GM12878 (cell line): ENCODE measurements around the gene KRT75. TPM values are rescaled to one million over a fixed set of nuclear protein-coding genes. Genes with fewer than 3 reads are reported as not detected.

ENCODE experiments used
- ATAC-seq: fragments of 200-7000 bp; cut with Tn5 transposase; 3 replicates; pipeline ENCODE4 v1.9.1; 2020; ENCODE audit warnings: mild to moderate bottlenecking, moderate library complexity
- BruUV-seq: library from RNA; stranded (reverse); fragments of 400-500 nt; replicated peaks from 2 replicates; lab custom pipeline; 2021; lab: Mats Ljungman, UMichigan
- CTCF ChIA-PET: fragments of 300-600 bp; sonication (Branson Sonifier 250); formaldehyde crosslinking; extraction: SDS; loops from one replicate; lab custom pipeline; 2021; ENCODE audit warnings: inconsistent platforms; lab: Yijun Ruan, JAX
- POLR2A ChIA-PET: fragments of 350-600 bp; formaldehyde crosslinking; extraction: SDS; loops from one replicate; lab custom pipeline; 2021; ENCODE audit warnings: inconsistent platforms; lab: Charles Lee
- RAD21 ChIA-PET: fragments of 300-600 bp; sonication (Branson Sonifier 250); formaldehyde crosslinking; loops from one replicate; lab custom pipeline; 2023; ENCODE audit warnings: antibody characterized with exemption; ENCODE audit not compliant: unreplicated experiment; lab: Charles Lee
- SMC1A ChIA-PET: fragments of 300-600 bp; sonication (Branson Sonifier 250); formaldehyde crosslinking; loops from one replicate; lab custom pipeline; 2023; ENCODE audit not compliant: unreplicated experiment, uncharacterized antibody; lab: Charles Lee
- DNase-seq: peaks from one replicate; pipeline ENCODE4 v3.0.0-alpha.2; 2011; ENCODE audit warnings: low read depth, low spot score
- FAIRE-seq: peaks from 3 replicates; lab custom pipeline; 2011; peaks lifted over from hg19 to GRCh38; lab: Jason Lieb, UNC
- H2AFZ ChIP-seq: 2 replicates; pipeline ENCODE4 v1.6.0; 2011; ENCODE audit warnings: low read depth, low read length, control low read depth; ENCODE audit not compliant: control insufficient read depth
- H3K27ac ChIP-seq: 2 replicates; pipeline ENCODE4 v1.5.1; 2011; ENCODE audit warnings: control low read depth; ENCODE audit not compliant: control insufficient read depth, insufficient read depth
- H3K27me3 ChIP-seq, 2 experiments: replicated peaks in 1 of 2; 2 replicates each; pipeline versions ENCODE4 v1.6.0 to v1.6.1; 2011; ENCODE audit warnings: low read length in 1 of 2; ENCODE audit not compliant: control insufficient read depth in 2 of 2, insufficient read depth in 2 of 2
- H3K36me3 ChIP-seq, 2 experiments: 2 replicates each; pipeline ENCODE4 v1.5.1; 2011; ENCODE audit warnings: low read length in 1 of 2; ENCODE audit not compliant: control insufficient read depth in 2 of 2, insufficient read depth in 2 of 2
- H3K4me1 ChIP-seq: 2 replicates; pipeline ENCODE4 v1.6.1; 2011; ENCODE audit warnings: mild to moderate bottlenecking, low read length, moderate library complexity, mixed read lengths; ENCODE audit not compliant: control insufficient read depth, insufficient read depth
- H3K4me2 ChIP-seq: 2 replicates; pipeline ENCODE4 v1.6.0; 2011; ENCODE audit warnings: control low read depth; ENCODE audit not compliant: control insufficient read depth, insufficient read depth
- H3K4me3 ChIP-seq: fragments of 200-600 bp; sonication (generic); 2 replicates; pipeline ENCODE4 v1.5.1; 2016
- H3K79me2 ChIP-seq: 2 replicates; pipeline ENCODE4 v1.6.0; 2011; ENCODE audit warnings: low read length; ENCODE audit not compliant: control insufficient read depth, insufficient read depth
- H3K9ac ChIP-seq: 2 replicates; pipeline ENCODE4 v1.8.0; 2011; ENCODE audit warnings: low read length, control low read depth, mixed read lengths; ENCODE audit not compliant: control insufficient read depth, insufficient read depth
- H3K9me3 ChIP-seq: replicated peaks from 3 replicates; pipeline ENCODE4 v1.5.1; 2011; ENCODE audit warnings: mild to moderate bottlenecking, low read length; ENCODE audit not compliant: control insufficient read depth, insufficient read depth
- H4K20me1 ChIP-seq: 2 replicates; pipeline ENCODE4 v1.6.0; 2011; ENCODE audit not compliant: control insufficient read depth, insufficient read depth
- ASH2L ChIP-seq: fragments of 300-600, 200-600 bp; sonication (generic); IDR thresholded peaks from 2 replicates; pipeline ENCODE4 v1.6.1; 2017; ENCODE audit warnings: low read depth, mild to moderate bottlenecking, borderline replicate concordance
- BHLHE40 ChIP-seq, 2 experiments: fragments of 450-650 bp in 1 of 2; IDR thresholded peaks; 2 replicates each; pipeline ENCODE4 v1.6.1; 2011 to 2017; ENCODE audit warnings: low read depth in 2 of 2, borderline replicate concordance in 1 of 2, improper control_type of control experiment in 1 of 2, low read length in 1 of 2, mild to moderate bottlenecking in 1 of 2
- BMI1 ChIP-seq: fragments of 450-650 bp; IDR thresholded peaks from 2 replicates; pipeline ENCODE4 v1.6.1; 2016; ENCODE audit warnings: mild to moderate bottlenecking, moderate library complexity, borderline replicate concordance
- CHD1 ChIP-seq: IDR thresholded peaks from 2 replicates; pipeline ENCODE4 v1.6.1; 2012; ENCODE audit warnings: low read depth, low read length, improper control_type of control experiment
- ELK1 ChIP-seq: IDR thresholded peaks from 2 replicates; pipeline ENCODE4 v1.6.1; 2012; ENCODE audit warnings: low read depth, low read length, improper control_type of control experiment
- HCFC1 ChIP-seq: fragments of 150-350 bp; IDR thresholded peaks from 2 replicates; pipeline ENCODE4 v1.6.1; 2014; ENCODE audit warnings: low read length
- IKZF1 ChIP-seq: fragments of 450-650 bp; conservative IDR thresholded peaks from 2 replicates; pipeline ENCODE4 v1.6.1; 2017; ENCODE audit warnings: antibody characterized with exemption, mild to moderate bottlenecking
- JUND ChIP-seq: IDR thresholded peaks from 2 replicates; pipeline ENCODE4 v1.6.1; 2012; ENCODE audit warnings: low read depth, mild to moderate bottlenecking, low read length, improper control_type of control experiment, moderate library complexity
- MTA3 ChIP-seq: IDR thresholded peaks from 2 replicates; pipeline ENCODE4 v1.6.1; 2012; ENCODE audit warnings: low read length, inconsistent platforms, borderline replicate concordance
- NFIC ChIP-seq: IDR thresholded peaks from 2 replicates; pipeline ENCODE4 v1.6.1; 2012; ENCODE audit warnings: low read depth, mild to moderate bottlenecking, inconsistent platforms, low read length, moderate library complexity
- PAX8 ChIP-seq: fragments of 450-650 bp; IDR thresholded peaks from 2 replicates; pipeline ENCODE4 v1.6.1; 2017; ENCODE audit warnings: mild to moderate bottlenecking, moderate library complexity
- RAD21 ChIP-seq: IDR thresholded peaks from 2 replicates; pipeline ENCODE4 v1.6.1; 2011; ENCODE audit warnings: mild to moderate bottlenecking, low read depth, low read length, moderate library complexity; ENCODE audit not compliant: insufficient read depth
- RAD51 ChIP-seq: fragments of 450-650 bp; IDR thresholded peaks from 2 replicates; pipeline ENCODE4 v1.6.1; 2016; ENCODE audit warnings: moderate library complexity, mild to moderate bottlenecking, inconsistent platforms
- RFX5 ChIP-seq: IDR thresholded peaks from 2 replicates; pipeline ENCODE4 v1.6.1; 2011; ENCODE audit warnings: low read depth, low read length, improper control_type of control experiment
- SIX5 ChIP-seq: IDR thresholded peaks from 2 replicates; pipeline ENCODE4 v1.6.1; 2011; ENCODE audit warnings: mild to moderate bottlenecking, low read depth, low read length, moderate library complexity; ENCODE audit not compliant: severe bottlenecking
- SMARCA5 ChIP-seq: fragments of 450-650 bp; IDR thresholded peaks from 2 replicates; pipeline ENCODE4 v1.6.1; 2017; ENCODE audit warnings: mild to moderate bottlenecking
- STAT1 ChIP-seq: fragments of 450-650 bp; conservative IDR thresholded peaks from 2 replicates; pipeline ENCODE4 v1.6.1; 2014; ENCODE audit warnings: antibody characterized with exemption, mild to moderate bottlenecking
- STAT3 ChIP-seq: IDR thresholded peaks from 2 replicates; pipeline ENCODE4 v1.6.1; 2011; ENCODE audit warnings: low read depth, low read length, improper control_type of control experiment
- SUPT20H ChIP-seq: IDR thresholded peaks from 2 replicates; pipeline ENCODE4 v1.6.1; 2011; ENCODE audit warnings: low read depth, mild to moderate bottlenecking, low read length, moderate library complexity, borderline replicate concordance; ENCODE audit not compliant: control insufficient read depth
- WGBS: methylation state at CpG from one replicate; pipeline ENCODE4 v1.1.6; 2016; ENCODE audit warnings: low lambda C conversion rate; ENCODE audit not compliant: insufficient replicate concordance, insufficient coverage; ENCODE audit errors: missing lambda C conversion rate; 5-methylcytosine and 5-hydroxymethylcytosine counted together
- in situ Hi-C: fragments of 300-500 bp; cut with MboI; formaldehyde crosslinking; loops from 9 replicates; pipeline ENCODE4 v1.14.3; 2018; ENCODE audit warnings: mixed read lengths
- intact Hi-C: fragments of 100-400 bp; cut with micrococcal nuclease; formaldehyde crosslinking; loops from one replicate; pipeline ENCODE4 v1.14.2; 2022; ENCODE audit not compliant: unreplicated experiment
- polyA plus RNA-seq, 11 experiments: library from polyadenylated mRNA; depleted of rRNA in 4 of 11; unstranded in 6 of 11; stranded (reverse) in 5 of 11; fragments of >200 nt; fragmentation: Nextera tagmentation in 4 of 11; fragmentation: Illumina TruSeq in 1 of 11; extraction: Ambion mirVana in 4 of 11; extraction: Trizol in 1 of 11; gene quantifications; 1 replicate in 1 of 11; 2 replicates in 10 of 11; pipeline versions ENCODE4 v1.2.1 to v1.2.3, GENCODE V29; 2011 to 2016; ENCODE audit warnings: inconsistent platforms in 2 of 11, missing spikeins in 2 of 11, low read depth in 1 of 11
- total RNA-seq, 4 experiments: library from RNA; depleted of rRNA in 3 of 4; stranded (reverse); fragments of >200 nt in 3 of 4; fragmentation: Illumina TruSeq in 1 of 4; extraction: Trizol in 1 of 4; gene quantifications; 2 replicates each; pipeline versions ENCODE4 v1.2.1 to v1.2.3, GENCODE V29; 2013 to 2021
- TF ChIP-seq, protein P1 (sequence below): IDR thresholded peaks from 2 replicates; pipeline ENCODE4 v1.6.1; 2012; ENCODE audit warnings: low read length, inconsistent platforms

The KRT75 gene
- total and polyA plus RNA-seq, 10 of the 15 experiments (the other 5 are each of a cell fraction or from before 2014, with no cell fraction given) = not detected

DNA sequence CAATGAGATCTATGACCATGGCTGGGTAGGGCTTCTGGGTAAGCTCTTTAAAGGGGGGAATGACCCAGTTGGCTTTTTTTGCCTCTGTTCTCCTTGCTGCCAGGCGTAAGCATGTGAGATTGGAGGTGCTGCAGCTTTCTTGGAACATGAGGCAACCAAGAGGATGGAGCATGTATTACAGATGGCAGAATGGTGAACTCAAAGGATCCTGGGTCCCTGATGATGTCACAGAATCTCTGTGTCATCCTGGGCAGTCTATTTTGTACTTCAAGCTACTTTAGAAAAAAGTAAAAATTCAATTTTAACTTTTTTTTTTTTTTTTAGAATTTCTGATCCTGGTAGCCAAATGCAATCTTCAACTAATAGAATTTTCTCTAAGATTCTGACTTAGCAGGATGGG lies 36.0 kb downstream of the KRT75 start (continued):
- no peak for TF ChIP-seq BMI1
- TF ChIP-seq CHD1 = no peak
- no peak for TF ChIP-seq RFX5
- TF ChIP-seq IKZF1 = no peak
- TF ChIP-seq MTA3 = no peak
- no peak for TF ChIP-seq JUND

DNA sequence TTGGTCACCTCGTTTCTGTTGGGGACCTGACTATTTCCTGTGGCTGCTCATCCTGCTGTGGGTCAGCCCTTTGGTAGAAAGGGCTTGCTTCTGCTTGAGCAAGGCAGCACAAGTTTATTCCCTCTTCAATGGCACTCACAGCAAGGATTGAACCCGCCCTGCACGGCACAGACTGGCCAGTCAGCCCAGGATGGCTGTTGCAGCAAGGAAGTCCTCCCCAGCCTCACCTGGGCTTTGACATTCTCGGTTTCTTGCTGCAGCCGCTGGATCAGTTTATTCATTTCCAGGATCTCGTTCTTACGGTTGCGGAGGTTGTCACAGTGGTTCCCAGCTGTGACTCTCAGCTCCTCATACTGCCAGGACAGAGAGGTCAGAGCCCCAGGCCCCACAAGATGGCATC lies 37.5 kb downstream of the KRT75 start:
- FAIRE-seq = no peak
- no peaks in the 10 kb centered on the region for H4K20me1 ChIP-seq

More for the DNA sequence above, 37.5 kb downstream of the KRT75 start:
- H3K27ac ChIP-seq = no peak overlapping the region
- H3K27me3 ChIP-seq = peaks cover 0 to 3% of the 10 kb centered on the region in 2 experiments; a peak in 2 of 4 replicates
- POLR2A ChIA-PET = no interaction called here
- no peak overlapping the region for H3K4me3 ChIP-seq
- intact Hi-C loops = no loop called here
- CTCF ChIA-PET = interaction anchor here (1.4 kb wide), 1 partner anchor 484 kb away, joined by 8 read pairs; no protein-coding TSS in a partner anchor
- H3K79me2 ChIP-seq = no peaks in the 10 kb centered on the region
- RAD21 ChIA-PET = no interaction called here
- H3K36me3 ChIP-seq = no peaks in the 10 kb centered on the region
- H3K4me1 ChIP-seq = no peaks in the 10 kb centered on the region; the same call in 1 of the 2 replicates
- in situ Hi-C loops = loop anchor here (25.0 kb wide), 1 partner anchor 591 kb away; no protein-coding TSS in a partner anchor
- no peak overlapping the region for H2AFZ ChIP-seq
- ATAC-seq (no peak), DNase-seq (no peak)
- no peaks in the 10 kb centered on the region for H3K9me3 ChIP-seq
- 48% methylated on average over 8 of the region's 8 CpGs for WGBS
- BruUV-seq = no TSS peak
- H3K9ac ChIP-seq = no peak overlapping the region
- SMC1A ChIA-PET = no interaction called here
- no peak for TF ChIP-seq SMARCA5
- no peak for TF ChIP-seq CHD1
- TF ChIP-seq PAX8 = no peak
- TF ChIP-seq, protein P1, sequence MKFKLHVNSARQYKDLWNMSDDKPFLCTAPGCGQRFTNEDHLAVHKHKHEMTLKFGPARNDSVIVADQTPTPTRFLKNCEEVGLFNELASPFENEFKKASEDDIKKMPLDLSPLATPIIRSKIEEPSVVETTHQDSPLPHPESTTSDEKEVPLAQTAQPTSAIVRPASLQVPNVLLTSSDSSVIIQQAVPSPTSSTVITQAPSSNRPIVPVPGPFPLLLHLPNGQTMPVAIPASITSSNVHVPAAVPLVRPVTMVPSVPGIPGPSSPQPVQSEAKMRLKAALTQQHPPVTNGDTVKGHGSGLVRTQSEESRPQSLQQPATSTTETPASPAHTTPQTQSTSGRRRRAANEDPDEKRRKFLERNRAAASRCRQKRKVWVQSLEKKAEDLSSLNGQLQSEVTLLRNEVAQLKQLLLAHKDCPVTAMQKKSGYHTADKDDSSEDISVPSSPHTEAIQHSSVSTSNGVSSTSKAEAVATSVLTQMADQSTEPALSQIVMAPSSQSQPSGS = no peak
- no peak for TF ChIP-seq STAT1
- TF ChIP-seq ELK1 = no peak
- no peak for TF ChIP-seq STAT3
- no peak for TF ChIP-seq HCFC1
- no peak for TF ChIP-seq SIX5
- no peak for TF ChIP-seq ASH2L
- TF ChIP-seq BHLHE40 (IDR thresholded peaks at IDR 0.05; ENCODE audit: borderline replicate concordance in 1 of 2, low read depth in 2 of 2, low read length in 1 of 2) = no peak
- TF ChIP-seq NFIC = no peak
- no peak for TF ChIP-seq RAD51
- no peak for TF ChIP-seq SUPT20H
- TF ChIP-seq RAD21 = no peak
- no peak overlapping the region for H3K4me2 ChIP-seq
